Naive thymus-derived CD4-positive, alpha-beta T cell (primary cell): ENCODE results near the gene PFKL. TPM values are rescaled to one million over a fixed set of nuclear protein-coding genes. Genes with fewer than 3 reads are reported as not detected.

Source experiments
- ATAC-seq: fragments of 150-1000 bp; cut with Tn5 transposase; 2 replicates; pipeline ENCODE4 v1.10.0; 2021; ENCODE audit warnings: mild to moderate bottlenecking, moderate library complexity
- CTCF ChIA-PET: fragments of 350-600 bp; sonication (Branson Sonifier 250); formaldehyde crosslinking; loops from one replicate; lab custom pipeline; 2021; ENCODE audit warnings: antibody characterized with exemption; lab: Charles Lee
- POLR2A ChIA-PET: fragments of 350-600 bp; sonication (Branson Sonifier 250); formaldehyde crosslinking; loops from one replicate; lab custom pipeline; 2021; ENCODE audit warnings: antibody characterized with exemption, inconsistent platforms; lab: Charles Lee
- DNase-seq, 9 donors: peaks; one replicate each; pipeline versions ENCODE4 v3.0.0 to v3.0.0-alpha.2; 2020 to 2022; ENCODE audit warnings: mixed read lengths in 1 of 9
- H3K27ac ChIP-seq: one replicate; pipeline ENCODE4 v1.7.0; 2013; ENCODE audit warnings: mild to moderate bottlenecking, low read depth, low read length, moderate library complexity
- H3K27me3 ChIP-seq, 2 donors: one replicate each; pipeline ENCODE4 v1.7.0; 2013; ENCODE audit warnings: low read length in 2 of 2, mild to moderate bottlenecking in 2 of 2, moderate library complexity in 2 of 2; ENCODE audit not compliant: control insufficient read depth in 2 of 2, insufficient read depth in 2 of 2
- H3K36me3 ChIP-seq, 3 experiments: 1 replicate in 2 of 3; 2 replicates in 1 of 3; pipeline ENCODE4 v1.7.0; 2013; ENCODE audit warnings: low read length in 3 of 3, mild to moderate bottlenecking in 3 of 3, moderate library complexity in 1 of 3; ENCODE audit not compliant: insufficient read depth in 3 of 3, control insufficient read depth in 2 of 3
- H3K4me1 ChIP-seq, 2 donors: one replicate each; pipeline ENCODE4 v1.7.0; 2013; ENCODE audit warnings: low read length in 2 of 2, mild to moderate bottlenecking in 2 of 2, moderate library complexity in 1 of 2; ENCODE audit not compliant: control insufficient read depth in 2 of 2, insufficient read depth in 2 of 2
- H3K4me3 ChIP-seq: 2 replicates; pipeline ENCODE4 v1.7.0; 2013; ENCODE audit warnings: mild to moderate bottlenecking, low read length
- H3K9me3 ChIP-seq, 3 experiments: 1 replicate in 2 of 3; 2 replicates in 1 of 3; pipeline ENCODE4 v1.7.0; 2013; ENCODE audit warnings: low read length in 3 of 3; ENCODE audit not compliant: control insufficient read depth in 2 of 3
- H3K27ac Mint-ChIP-seq, 9 donors: one replicate each; pipeline ENCODE4 v1.8.0; 2020 to 2022; ENCODE audit warnings: mixed read lengths in 9 of 9, mild to moderate bottlenecking in 8 of 9, moderate library complexity in 5 of 9, inconsistent platforms in 2 of 9
- H3K27me3 Mint-ChIP-seq, 5 donors: one replicate each; pipeline ENCODE4 v1.8.0; 2021 to 2022; ENCODE audit warnings: mixed read lengths in 5 of 5, mild to moderate bottlenecking in 1 of 5
- H3K36me3 Mint-ChIP-seq, 5 donors: one replicate each; pipeline ENCODE4 v1.8.0; 2020 to 2022; ENCODE audit warnings: mixed read lengths in 5 of 5, mild to moderate bottlenecking in 3 of 5, inconsistent platforms in 1 of 5
- H3K4me1 Mint-ChIP-seq, 7 donors: one replicate each; pipeline ENCODE4 v1.8.0; 2020 to 2022; ENCODE audit warnings: mixed read lengths in 7 of 7, mild to moderate bottlenecking in 3 of 7, inconsistent platforms in 1 of 7
- H3K4me3 Mint-ChIP-seq, 10 donors: one replicate each; pipeline ENCODE4 v1.8.0; 2020 to 2022; ENCODE audit warnings: mild to moderate bottlenecking in 10 of 10, mixed read lengths in 10 of 10, moderate library complexity in 6 of 10, inconsistent platforms in 2 of 10
- H3K9me3 Mint-ChIP-seq, 11 donors: one replicate each; pipeline ENCODE4 v1.8.0; 2020 to 2022; ENCODE audit warnings: mixed read lengths in 11 of 11, mild to moderate bottlenecking in 4 of 11, inconsistent platforms in 1 of 11, moderate library complexity in 1 of 11
- intact Hi-C, 2 donors: fragments of 100-400 bp; cut with micrococcal nuclease; formaldehyde crosslinking; loops; one replicate each; pipeline ENCODE4 v1.15.1; 2023
- polyA plus RNA-seq, 2 donors: library from polyadenylated mRNA; unstranded; fragments of 300-500 nt; fragmentation: Illumina TruSeq; gene quantifications; one replicate each; pipeline ENCODE4 v1.2.3, GENCODE V29; 2021
- total RNA-seq, 6 experiments: library from RNA in 5 of 6; stranded (reverse) in 5 of 6; gene quantifications; 1 replicate in 5 of 6; 2 replicates in 1 of 6; pipeline ENCODE4 v1.2.3 and lab custom pipeline; 2021 to 2026

The PFKL gene
- total and polyA plus RNA-seq, 7 experiments from 2014 or later, result 75.0 to 196 (median 109) TPM

- POLR2A ChIA-PET, result no interaction called here
- Histone ChIP-seq H3K27ac (no peak overlapping the region), H3K27me3 (no peaks in the 10 kb centered on the region), H3K36me3 (no peaks in the 10 kb centered on the region), H3K4me1 (peaks cover 16 to 17% of the 10 kb centered on the region in 2 donors), H3K9me3 (no peaks in the 10 kb centered on the region), H3K4me3 (peak overlapping the region; percentile 2)
- intact Hi-C loops, result no loop called here
- H3K27me3 Mint-ChIP-seq, result no peaks in the 10 kb centered on the region
- CTCF ChIA-PET, result no interaction called here
- ATAC-seq, result peak; percentile 87
- H3K4me1 Mint-ChIP-seq, result peaks cover 11 to 30% (median 27%) of the 10 kb centered on the region in 7 donors
- H3K36me3 Mint-ChIP-seq, result peaks cover 0 to 56% (median 7%) of the 10 kb centered on the region in 5 donors
- H3K4me3 Mint-ChIP-seq, result peak overlapping the region in 9 of 10 donors; percentile 33 to 82 (median 49)
- peak in 2 of 9 donors; percentile 18 to 27 for DNase-seq
- H3K27ac Mint-ChIP-seq, result peak overlapping the region in 5 of 9 donors; percentile 5 to 45 (median 39)
- peaks cover 0 to 3% (median 0%) of the 10 kb centered on the region in 11 donors for H3K9me3 Mint-ChIP-seq
Measured at GRCh38 chr21:44375281-44375651, 75.4 kb downstream of the PFKL start.

GRCh38 chr21:44375761-44376241 is 75.9 kb downstream of the PFKL start:
- Histone ChIP-seq H3K9me3 (no peaks in the 10 kb centered on the region), H3K4me3 (no peak overlapping the region), H3K36me3 (no peaks in the 10 kb centered on the region), H3K27me3 (no peaks in the 10 kb centered on the region), H3K4me1 (peaks cover 16 to 17% of the 10 kb centered on the region in 2 donors), H3K27ac (no peak overlapping the region)
- peak overlapping the region in 1 of 9 donors; percentile 45 for H3K27ac Mint-ChIP-seq
- H3K9me3 Mint-ChIP-seq, result peaks cover 0 to 3% (median 0%) of the 10 kb centered on the region in 11 donors
- intact Hi-C loops, result no loop called here
- ChIA-PET POLR2A (no interaction called here), CTCF (no interaction called here)
- no peaks in the 10 kb centered on the region for H3K27me3 Mint-ChIP-seq
- DNase-seq (no peak), ATAC-seq (peak; percentile 24)
- H3K36me3 Mint-ChIP-seq, result peaks cover 0 to 57% (median 7%) of the 10 kb centered on the region in 5 donors
- peaks cover 11 to 33% (median 27%) of the 10 kb centered on the region in 7 donors for H3K4me1 Mint-ChIP-seq
- H3K4me3 Mint-ChIP-seq, result peak overlapping the region in 8 of 10 donors; percentile 33 to 82 (median 59)

- Mint-ChIP-seq H3K4me1 (peaks cover 11 to 38% (median 27%) of the 10 kb centered on the region in 7 donors), H3K27ac (no peak overlapping the region), H3K4me3 (peak overlapping the region in 1 of 10 donors; percentile 70), H3K9me3 (peaks cover 0 to 3% (median 0%) of the 10 kb centered on the region in 11 donors), H3K27me3 (no peaks in the 10 kb centered on the region), H3K36me3 (peaks cover 0 to 60% (median 7%) of the 10 kb centered on the region in 5 donors)
- H3K27ac ChIP-seq, result no peak overlapping the region
- no peaks in the 10 kb centered on the region for H3K27me3 ChIP-seq
- peaks cover 16 to 17% of the 10 kb centered on the region in 2 donors for H3K4me1 ChIP-seq
- ChIA-PET CTCF (no interaction called here), POLR2A (interaction anchor here (0.7 kb wide), 1 partner anchor 73 kb away, joined by 3 read pairs; no protein-coding TSS in a partner anchor)
- DNase-seq, result no peak
- ATAC-seq, result no peak
- H3K9me3 ChIP-seq, result no peaks in the 10 kb centered on the region
- no peaks in the 10 kb centered on the region for H3K36me3 ChIP-seq
- no peak overlapping the region for H3K4me3 ChIP-seq
- intact Hi-C loops, result no loop called here
Measured at GRCh38 chr21:44376606-44377005, 76.8 kb downstream of the PFKL start.

Other genes with a start within 250 kb of the PFKL start
- gene PWP2, start 192.7 kb upstream of the PFKL start, total RNA-seq, result 10 to 100 TPM; 12.0 to 42.3 (median 23.0) TPM
- gene PWP2, start 192.7 kb upstream of the PFKL start, polyA plus RNA-seq, result 10 to 100 TPM in 1 of 2 donors, 1 to 10 TPM in 1; 8.7 to 17.9 TPM
- gene GATD3, start 166.4 kb upstream of the PFKL start, total RNA-seq, result 10 to 100 TPM; 13.3 to 47.8 (median 46.5) TPM
- gene GATD3, start 166.4 kb upstream of the PFKL start, polyA plus RNA-seq, result 10 to 100 TPM; 51.2 to 56.8 TPM
- gene ICOSLG, start 59.1 kb upstream of the PFKL start, total RNA-seq, result 10 to 100 TPM in 3 of 5 experiments, 1 to 10 TPM in 2; 3.3 to 20.4 (median 10.7) TPM
- 1 to 10 TPM in 1 of 2 donors, under 1 TPM in 1; 0.45 to 3.6 TPM for gene ICOSLG, start 59.1 kb upstream of the PFKL start, polyA plus RNA-seq
- not detected for gene DNMT3L, start 38.2 kb upstream of the PFKL start, total RNA-seq
- not detected for gene DNMT3L, start 38.2 kb upstream of the PFKL start, polyA plus RNA-seq
- gene AIRE, start 14.2 kb upstream of the PFKL start, total RNA-seq, result 1 to 10 TPM in 1 of 5 experiments, under 1 TPM in 1, not detected in 3; 0.32 to 2.6 TPM
- gene AIRE, start 14.2 kb upstream of the PFKL start, polyA plus RNA-seq, result under 1 TPM in 1 of 2 donors, not detected in 1; 0.14 TPM
- 10 to 100 TPM; 20.8 to 66.7 (median 49.5) TPM for gene CFAP410, start 39.3 kb downstream of the PFKL start, total RNA-seq
- gene CFAP410, start 39.3 kb downstream of the PFKL start, polyA plus RNA-seq, result 10 to 100 TPM; 26.3 to 45.4 TPM
- gene TRPM2, start 53.6 kb downstream of the PFKL start, total RNA-seq, result 10 to 100 TPM in 2 of 5 experiments, 1 to 10 TPM in 3; 1.2 to 29.6 (median 5.3) TPM
- 1 to 10 TPM; 1.5 to 1.7 TPM for gene TRPM2, start 53.6 kb downstream of the PFKL start, polyA plus RNA-seq
- gene LRRC3, start 155.5 kb downstream of the PFKL start, total RNA-seq, result 1 to 10 TPM in 3 of 5 experiments, under 1 TPM in 2; 0.79 to 3.3 (median 1.0) TPM
- under 1 TPM; 0.06 to 0.66 TPM for gene LRRC3, start 155.5 kb downstream of the PFKL start, polyA plus RNA-seq
- not detected for gene KRTAP10-1, start 240.1 kb downstream of the PFKL start, total RNA-seq
- not detected for gene KRTAP10-1, start 240.1 kb downstream of the PFKL start, polyA plus RNA-seq